ENCODE measurements around the gene RNGTT.

The RNGTT gene

DNA sequence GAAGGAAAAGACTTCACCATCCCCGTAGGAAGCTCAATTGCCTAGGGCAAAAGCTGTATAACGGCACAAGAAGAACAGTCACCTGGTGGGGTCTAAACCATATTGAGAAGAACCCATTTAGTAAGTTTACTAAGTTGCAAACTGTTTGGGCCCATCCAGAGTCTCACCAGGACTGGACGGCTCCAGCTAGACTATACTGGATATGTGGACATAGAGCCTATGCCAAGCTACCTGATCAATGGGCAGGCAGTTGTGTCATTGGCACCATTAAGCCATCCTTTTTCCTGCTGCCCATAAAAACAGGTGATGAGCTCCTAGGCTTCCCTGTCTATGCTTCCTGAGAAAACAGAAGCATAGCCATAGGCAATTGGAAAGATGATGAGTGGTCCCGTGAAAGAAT lies 293.9 kb downstream of the RNGTT start:
- DNase-seq (ENCODE audit: low read depth in 2 of 2, low spot score in 1 of 2), result no peak

DNA sequence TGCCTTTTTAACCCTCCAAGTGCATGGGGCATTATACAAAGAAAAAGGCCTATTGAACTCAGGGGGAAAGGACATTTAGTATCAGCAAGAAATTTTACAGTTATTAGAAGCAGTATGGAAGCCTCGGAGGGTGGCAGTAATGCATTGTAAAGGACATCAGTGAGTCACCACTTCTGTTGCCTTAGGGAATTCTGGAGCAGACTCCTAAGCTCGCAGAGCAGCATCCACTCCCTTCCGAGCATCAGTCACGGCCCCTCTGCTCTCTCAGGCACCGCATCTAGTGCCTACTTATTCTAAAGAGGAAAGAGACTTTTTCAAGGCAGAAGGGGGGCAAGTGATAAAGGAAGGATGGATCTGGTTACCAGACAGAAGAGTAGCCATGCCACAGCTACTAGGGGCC lies 296.5 kb downstream of the RNGTT start:
- no peak for DNase-seq (ENCODE audit: low read depth in 2 of 2, low spot score in 1 of 2)

DNA sequence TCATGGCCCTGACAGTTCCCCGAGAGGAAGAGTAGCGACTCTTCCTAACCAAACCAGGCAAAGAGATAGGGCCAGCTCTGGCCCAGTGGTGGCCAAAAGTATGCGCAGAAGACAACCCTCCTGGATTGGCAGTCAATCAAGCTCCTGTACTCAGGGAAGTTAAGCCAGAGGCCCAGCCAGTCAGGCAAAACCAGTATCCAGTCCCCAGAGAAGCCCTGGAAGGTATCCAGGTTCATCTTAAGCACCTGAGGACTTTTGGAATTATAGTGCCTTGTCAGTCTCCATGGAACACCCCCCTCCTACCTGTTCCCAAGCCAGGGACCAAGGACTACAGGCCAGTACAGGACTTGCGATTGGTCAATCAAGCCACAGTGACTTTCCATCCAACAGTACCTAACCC lies 298.3 kb downstream of the RNGTT start:
- no peak for DNase-seq (ENCODE audit: low read depth in 2 of 2, low spot score in 1 of 2)

DNA sequence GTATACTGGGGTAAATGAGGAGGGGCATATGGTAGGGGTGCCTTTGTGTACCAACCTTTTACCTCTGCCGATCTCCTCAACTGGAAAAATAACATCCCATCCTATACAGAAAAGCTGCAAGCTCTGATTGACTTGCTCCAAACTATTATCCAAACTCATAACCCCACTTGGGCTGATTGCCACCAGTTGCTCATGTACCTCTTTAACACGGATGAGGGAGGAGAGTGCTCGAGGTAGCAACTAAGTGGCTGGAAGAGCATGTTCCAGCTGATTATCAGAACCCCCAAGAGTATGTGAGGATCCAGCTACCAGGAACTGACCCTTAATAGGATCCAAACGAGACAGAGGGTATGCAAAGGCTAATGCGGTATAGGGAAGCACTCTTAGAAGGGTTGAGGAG lies 299.6 kb downstream of the RNGTT start:
- no peak for DNase-seq (ENCODE audit: low read depth in 2 of 2, low spot score in 1 of 2)

DNA sequence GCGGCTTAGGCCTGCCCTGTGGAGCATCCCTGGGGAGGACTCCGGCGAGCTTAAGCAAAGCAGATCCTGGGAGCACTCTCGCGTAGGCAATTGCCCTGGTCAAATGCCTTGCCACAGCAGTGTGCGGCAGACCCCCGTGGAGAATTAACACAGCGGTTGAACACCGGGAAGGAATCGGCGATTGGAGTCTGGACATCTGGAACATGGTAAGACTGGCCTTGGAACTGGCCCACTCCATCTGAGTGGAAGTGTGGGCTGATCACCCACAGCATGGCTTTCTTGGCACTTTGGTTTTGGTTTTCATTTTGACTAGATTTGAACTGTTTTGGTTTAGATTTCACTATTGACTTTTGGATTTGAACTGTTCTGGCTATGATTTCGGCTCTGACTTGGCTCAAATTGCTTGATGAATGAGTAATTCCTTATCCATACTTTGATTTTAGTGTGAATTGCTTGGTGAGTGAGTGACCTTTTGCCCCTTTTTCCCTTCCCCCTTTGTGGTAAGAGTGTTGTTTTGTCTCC lies 300.7 kb downstream of the RNGTT start:
- DNase-seq (ENCODE audit: low read depth in 2 of 2, low spot score in 1 of 2), result no peak

DNA sequence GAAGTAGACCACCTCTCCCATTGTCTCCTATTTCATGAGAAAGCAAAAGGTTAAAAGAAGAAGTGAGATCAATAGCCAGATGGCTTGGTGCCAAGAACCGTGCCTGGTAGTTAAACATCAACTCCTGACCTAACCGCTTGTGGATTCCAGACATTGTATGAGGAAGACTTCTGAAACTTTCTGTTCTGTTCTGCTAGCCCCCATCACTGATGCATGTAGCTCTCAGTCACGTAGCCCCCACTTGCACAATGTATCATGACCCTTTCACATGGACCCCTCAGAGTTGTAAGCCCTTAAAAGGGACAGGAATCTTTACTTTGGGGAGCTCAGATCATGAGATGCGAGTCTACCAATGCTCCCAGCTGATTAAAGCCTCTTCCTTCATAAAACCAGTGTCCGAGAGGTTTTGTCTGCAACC lies 301.2 kb downstream of the RNGTT start:
- no peak for DNase-seq (ENCODE audit: low read depth in 2 of 2, low spot score in 1 of 2)

DNA sequence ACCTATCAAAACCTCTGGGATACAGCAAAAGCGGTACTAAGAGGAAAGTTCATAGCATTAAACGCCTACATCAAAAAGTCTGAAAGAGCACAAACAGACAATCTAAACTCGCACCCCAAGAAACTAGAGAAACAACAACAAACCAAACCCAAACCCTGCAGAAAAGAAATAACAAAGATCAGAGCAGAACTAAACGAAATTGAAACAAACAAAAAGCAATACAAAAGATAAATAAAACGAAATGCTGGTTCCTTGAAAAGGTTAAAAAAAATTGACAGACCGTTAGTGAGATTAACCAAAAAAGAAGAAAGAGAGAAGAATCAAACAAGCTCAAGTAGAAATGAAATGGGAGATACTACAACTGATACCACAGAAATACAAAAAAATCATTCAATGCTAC lies 302.3 kb downstream of the RNGTT start:
- DNase-seq (ENCODE audit: low read depth in 2 of 2, low spot score in 1 of 2), result no peak

DNA sequence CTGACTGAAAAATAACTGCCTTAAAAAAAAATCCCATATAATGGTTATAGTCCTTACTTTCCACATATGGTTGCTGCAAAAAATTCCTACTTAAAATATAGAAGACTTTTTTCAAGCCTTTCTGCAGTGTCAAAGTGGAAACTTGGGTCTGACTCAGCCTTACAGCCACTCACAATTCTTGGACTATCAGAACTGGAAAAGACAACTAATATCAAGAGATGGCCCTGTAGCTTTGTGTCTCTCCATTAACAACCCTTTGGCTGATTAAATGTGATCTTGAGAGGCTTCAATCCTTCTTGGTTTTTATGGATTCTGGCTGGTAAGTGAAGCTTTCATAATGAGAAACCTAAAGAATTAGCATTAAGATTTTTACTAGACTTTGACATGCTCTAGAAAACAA lies 307.8 kb downstream of the RNGTT start:
- DNase-seq (ENCODE audit: low read depth in 2 of 2, low spot score in 1 of 2), result no peak

DNA sequence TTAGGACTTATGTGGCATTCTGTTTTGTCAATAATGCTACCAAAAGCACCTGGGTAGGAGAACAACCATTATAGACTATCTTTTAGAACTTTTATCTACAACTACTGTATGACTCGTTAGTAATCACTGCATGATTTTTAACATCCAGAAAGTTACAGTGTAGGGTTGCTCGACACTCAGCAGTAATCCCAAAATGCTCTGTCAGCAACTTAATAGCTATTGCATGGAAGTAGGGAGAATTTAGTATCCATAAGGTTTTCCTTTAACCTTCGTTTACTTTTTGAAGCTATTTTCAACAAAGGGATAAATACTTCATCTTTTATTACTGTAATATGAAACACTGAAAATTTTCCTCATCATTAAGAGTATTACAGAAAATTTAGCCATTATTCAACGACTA lies 309.5 kb downstream of the RNGTT start:
- no peak for DNase-seq (ENCODE audit: low read depth in 2 of 2, low spot score in 1 of 2)

DNA sequence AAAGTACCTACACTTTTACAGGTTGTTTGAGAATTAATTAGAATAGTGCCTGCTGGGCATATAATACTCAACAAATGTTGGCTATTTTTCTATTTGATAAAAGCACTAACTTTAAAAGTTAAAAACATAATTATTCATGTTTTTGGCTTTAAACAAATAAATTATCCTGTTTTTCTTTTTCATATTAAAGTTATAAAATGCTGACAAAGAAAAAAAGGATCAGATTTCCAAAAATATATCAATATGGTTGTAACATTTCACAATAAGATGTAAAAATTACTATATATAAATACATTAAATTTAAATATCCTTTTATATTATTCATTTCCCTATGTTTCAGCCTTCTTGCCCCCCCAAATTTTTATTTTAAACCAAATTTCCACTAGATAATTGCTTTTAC lies 312.0 kb downstream of the RNGTT start:
- DNase-seq (ENCODE audit: low read depth in 2 of 2, low spot score in 1 of 2), result no peak

DNA sequence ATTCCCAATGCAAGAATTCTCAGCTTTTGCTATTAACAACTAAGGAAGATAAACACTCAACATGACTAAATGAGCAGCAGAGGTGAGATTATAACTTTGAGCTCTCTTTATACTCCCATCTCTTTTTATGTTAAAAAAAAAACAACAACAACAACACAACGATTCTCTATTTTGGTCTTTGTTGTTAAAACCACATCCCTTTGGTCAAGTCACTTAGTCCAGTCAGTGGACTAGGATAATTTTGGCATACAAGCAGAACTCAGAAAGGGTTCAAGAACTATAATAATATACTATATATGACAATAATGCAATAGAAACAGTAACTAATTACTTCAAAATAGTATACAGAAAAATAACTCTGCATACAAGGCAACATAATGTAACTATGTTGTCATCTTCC lies 312.4 kb downstream of the RNGTT start:
- no peak for DNase-seq (ENCODE audit: low read depth in 2 of 2, low spot score in 1 of 2)

DNA sequence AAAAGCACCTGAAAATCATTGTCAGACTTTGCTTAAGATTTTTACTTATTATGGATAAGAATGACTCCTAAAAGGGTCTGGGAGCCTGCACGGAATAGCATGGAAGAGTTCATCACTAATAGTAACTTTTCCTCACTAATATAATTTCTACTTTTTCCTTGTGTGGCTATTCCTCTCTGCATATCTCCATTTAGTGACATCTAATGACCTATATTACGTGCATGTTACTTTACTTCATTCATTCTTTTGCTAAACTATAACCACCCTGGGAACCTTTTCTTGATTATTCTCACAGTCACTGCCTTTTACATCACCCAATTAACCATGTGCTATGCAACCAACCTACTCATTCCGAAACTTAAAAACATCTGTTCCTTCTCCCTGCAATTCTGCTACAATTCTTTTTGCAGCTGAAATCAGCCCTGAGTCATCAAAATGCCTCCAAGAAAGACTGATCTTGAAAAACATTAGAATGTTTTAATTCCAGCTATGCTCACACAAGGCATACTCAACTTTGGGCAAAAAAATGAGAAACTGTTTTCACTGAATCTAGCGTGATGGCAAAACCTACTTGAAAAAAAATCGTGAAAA lies 313.3 kb downstream of the RNGTT start:
- no peak for DNase-seq (ENCODE audit: low read depth in 2 of 2, low spot score in 1 of 2)

DNA sequence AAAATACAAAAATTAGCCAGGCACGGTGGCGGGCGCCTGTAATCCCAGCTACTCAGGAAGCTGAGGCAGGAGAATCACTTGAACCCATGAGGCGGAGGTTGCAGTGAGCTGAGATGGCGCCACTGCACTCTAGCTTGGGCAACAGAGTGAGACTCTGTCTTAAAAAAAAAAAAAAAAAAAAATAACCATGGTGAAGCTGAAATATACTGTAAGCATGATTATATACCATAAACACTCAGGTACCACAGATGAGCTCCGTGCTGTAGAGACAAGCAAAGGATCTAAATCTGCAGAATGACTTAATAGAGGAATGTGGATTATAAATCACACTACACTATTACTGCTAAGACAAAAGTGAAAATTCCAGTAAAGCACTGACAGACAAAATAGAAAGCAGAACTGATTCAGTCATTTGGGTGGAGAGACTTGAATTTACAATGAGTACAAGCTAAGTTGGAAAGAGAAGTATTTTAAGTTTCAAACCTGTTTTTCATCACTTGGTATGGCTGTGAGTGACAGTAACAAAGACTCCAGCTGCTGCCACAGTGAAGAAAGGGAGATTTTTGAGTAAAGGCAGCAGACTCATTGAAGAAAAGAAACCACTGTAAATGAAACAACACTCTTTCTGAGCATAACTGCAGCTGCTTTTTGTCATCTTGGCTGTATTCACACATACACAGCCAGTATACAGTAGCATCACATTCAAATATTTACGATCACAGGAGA lies 322.1 kb downstream of the RNGTT start:
- DNase-seq (ENCODE audit: low read depth in 2 of 2, low spot score in 1 of 2), result no peak

DNA sequence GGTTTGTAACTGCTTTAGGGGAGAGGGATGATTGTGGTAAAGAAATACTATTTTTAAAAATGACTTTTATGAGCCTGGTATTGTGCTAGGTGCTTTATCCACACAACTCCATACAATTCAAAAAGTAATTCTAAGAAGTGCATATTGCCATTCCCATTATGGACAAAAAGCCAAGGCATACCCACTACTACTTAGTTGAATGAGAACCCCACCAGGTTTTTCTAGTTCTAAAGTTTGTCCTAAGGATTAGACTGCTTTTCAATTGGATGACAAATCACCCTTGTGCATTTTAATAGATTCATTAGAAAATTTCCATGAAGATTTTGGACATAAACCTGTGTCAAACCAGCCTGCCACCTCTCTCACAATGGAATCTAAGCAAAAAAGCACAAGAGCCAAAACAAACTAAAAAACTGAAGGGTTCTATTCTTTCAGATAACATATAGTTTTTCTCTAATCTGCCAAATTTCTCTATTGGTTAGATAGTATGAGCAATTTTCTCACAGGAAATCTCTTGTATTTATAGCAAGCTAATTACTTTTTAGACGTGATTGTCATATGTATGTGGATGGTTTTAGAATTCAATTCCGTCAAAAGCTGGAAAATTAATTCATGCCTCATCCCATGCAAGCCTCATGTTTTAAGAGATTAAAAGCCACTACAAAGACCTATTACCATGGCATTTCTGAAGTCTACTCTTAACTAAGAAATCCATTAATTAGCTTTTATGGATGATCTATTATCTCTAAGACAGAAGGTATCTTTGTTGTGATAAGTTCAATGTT lies 325.5 kb downstream of the RNGTT start:
- DNase-seq (ENCODE audit: low read depth in 2 of 2, low spot score in 1 of 2), result no peak

DNA sequence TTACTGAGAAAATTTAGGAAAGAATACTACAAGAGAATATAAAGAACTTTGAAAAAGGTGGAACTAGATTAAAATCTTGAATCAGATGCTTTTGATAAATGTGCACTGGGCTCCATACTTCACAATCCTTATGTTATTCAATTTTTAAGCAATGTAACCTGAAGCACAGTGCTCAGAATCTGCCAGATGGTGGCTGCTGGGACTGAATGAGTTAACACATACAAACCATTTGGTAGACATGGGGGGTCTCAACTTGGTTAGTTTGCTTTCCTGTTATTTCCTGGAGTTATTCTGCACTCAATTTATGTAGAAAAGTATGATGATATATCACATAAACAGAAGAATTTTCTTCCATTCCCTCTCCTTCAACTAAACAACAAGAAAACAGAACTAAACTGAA lies 326.5 kb downstream of the RNGTT start:
- DNase-seq (ENCODE audit: low read depth in 2 of 2, low spot score in 1 of 2), result no peak

DNA sequence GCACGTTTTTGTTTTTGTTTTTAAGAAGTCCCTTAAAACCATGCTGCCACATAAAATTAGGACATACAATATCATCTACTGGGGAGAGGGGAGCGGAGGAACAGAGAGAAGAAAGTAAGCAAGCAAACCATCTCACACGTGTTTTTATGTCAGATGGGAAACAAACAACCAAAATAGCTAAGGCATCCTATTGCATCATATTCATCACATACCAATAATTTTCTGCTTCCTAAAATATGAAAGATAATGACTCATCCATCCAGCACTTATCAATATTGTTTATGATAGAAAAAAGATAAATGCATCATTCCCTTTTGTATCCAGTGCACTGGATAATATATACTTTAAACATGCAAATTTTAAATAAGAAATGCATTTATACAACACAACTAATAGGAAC lies 329.6 kb downstream of the RNGTT start:
- no peak for DNase-seq (ENCODE audit: low read depth in 2 of 2, low spot score in 1 of 2)

DNA sequence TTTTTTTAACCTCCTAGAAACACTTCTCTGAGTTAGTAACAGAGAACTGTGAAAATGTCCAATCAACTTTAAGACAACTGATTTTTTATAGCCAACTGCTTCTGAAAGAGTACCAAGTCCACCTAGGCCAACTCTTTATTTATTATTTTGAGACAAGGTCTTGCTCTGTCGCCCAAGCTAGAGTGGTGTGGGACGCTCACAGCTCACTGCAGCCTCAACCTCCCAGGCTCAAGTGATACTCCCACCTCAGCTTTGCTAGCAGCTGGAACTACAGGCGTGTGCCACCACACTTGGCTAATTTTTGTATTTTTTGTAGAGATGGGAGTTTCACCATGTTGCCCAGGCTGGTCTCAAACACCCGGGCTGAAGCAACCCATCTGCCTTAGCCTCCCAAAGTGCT lies 331.6 kb downstream of the RNGTT start:
- no peak for DNase-seq (ENCODE audit: low read depth in 2 of 2, low spot score in 1 of 2)

DNA sequence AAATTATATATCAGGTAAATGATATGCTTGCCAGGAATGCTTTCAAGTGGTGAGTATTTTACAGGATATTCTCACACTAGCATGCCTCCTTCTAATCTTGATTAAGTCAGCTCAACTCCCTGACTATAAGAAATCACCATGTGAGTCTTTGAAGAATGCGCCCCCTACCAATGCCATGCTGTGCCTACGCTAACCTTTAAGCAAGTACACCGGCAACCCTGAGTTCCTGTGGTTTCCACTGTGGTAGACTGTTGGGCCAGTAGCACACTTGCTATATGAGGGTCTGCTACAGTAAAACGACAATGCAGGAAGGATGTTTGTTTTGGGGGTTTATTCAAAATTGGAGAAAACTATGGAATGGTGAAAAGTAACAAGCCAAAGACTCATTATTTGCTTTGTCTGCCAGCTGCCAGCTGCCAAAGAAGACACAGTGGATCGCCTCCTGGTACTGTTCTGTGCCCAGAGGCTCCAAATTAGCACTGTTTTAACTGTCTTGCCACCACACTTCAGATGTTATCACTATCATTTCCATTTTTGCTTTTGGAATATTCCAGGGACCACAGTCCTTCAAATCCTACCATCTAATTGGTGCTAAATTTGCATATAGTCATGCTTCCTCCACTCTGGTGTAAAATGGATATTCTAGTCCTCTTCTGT lies 333.5 kb downstream of the RNGTT start:
- no peak for DNase-seq (ENCODE audit: low read depth in 2 of 2, low spot score in 1 of 2)

DNA sequence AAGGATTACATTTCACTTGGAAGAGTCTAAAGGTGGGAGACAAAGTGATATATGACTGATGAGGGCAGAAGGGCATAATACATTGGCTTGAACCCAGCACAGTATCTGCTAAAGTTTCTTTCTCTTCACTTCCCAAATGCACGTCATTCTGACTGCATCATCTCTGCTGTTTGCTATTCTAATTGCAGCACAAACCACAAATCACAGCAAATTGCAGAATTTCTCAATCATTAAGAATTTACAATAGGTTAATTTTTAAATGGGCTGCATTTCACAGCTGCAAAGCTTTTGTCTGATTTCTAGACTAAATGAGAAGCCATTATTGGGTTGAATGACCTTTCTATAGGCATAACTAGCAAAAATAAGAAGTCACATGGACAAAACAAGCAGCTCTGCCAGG lies 337.0 kb downstream of the RNGTT start:
- DNase-seq (ENCODE audit: low read depth in 2 of 2, low spot score in 1 of 2), result no peak

DNA sequence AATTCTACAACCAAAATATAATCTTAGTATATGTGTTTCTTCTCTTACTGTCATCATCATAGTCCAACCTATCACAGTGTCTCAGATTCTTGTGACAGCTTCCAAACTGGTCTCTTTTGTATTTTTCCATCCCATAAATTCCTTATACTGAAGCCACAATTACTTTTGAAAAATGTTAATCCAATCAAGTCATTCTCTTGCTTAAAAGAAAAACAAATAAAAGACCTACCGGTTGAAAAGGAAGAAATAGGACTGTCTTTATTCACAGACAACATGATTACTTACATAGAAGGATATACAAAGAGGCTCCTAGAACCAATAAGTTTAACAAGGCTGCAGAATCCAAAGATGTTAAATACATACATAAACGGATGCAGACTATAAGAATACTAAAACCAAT lies 339.9 kb downstream of the RNGTT start:
- DNase-seq (ENCODE audit: low read depth in 2 of 2, low spot score in 1 of 2), result no peak

DNA sequence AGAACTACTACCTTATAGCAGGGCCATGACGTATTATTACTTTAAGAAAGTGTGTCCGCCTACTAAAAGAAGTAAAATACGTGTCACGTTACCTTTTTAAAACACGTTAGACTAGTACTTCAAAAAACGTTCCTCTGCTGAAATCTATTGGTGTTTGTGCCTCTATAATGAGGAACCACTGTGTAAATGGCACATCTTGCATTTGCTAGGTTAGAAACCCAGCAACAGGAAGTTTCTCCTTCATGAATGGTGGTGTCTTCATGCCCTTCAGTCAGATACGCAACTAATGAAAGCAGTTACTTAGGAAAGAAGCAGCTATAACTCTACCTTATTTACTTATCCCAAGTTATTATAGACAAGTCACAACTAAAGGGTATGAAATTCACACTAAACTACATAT lies 343.5 kb downstream of the RNGTT start:
- no peak for DNase-seq (ENCODE audit: low read depth in 2 of 2, low spot score in 1 of 2)

DNA sequence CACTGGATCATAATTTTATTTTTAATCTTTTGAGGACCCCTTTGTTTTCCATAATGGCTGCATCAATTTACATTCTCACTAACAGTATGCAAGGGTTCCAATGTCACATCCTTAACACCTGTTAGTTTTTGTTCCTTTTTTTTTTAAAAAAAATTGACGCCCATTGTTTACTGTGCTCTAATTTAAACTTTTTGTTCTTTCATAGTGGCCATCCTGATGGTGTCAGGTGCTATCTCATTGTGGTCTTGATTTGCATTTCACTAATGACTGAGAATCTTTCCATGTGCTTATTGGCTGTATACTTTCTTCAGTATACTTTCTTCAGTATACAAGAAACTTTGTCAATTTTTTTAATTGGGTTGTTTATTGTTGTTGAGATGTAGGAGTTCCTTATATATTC lies 347.0 kb downstream of the RNGTT start:
- DNase-seq (ENCODE audit: low read depth in 2 of 2, low spot score in 1 of 2), result no peak
